ENCODE measurements around the gene TEX26.

TEX26 gene

GRCh38 chr13:30932481-30933353 lies at the start of gene TEX26:
Gene TEX26 (plus strand): TSS chr13:30932656. CDS start chr13:30932716, 60 bp downstream.
- DNase-seq = no peak

DNA sequence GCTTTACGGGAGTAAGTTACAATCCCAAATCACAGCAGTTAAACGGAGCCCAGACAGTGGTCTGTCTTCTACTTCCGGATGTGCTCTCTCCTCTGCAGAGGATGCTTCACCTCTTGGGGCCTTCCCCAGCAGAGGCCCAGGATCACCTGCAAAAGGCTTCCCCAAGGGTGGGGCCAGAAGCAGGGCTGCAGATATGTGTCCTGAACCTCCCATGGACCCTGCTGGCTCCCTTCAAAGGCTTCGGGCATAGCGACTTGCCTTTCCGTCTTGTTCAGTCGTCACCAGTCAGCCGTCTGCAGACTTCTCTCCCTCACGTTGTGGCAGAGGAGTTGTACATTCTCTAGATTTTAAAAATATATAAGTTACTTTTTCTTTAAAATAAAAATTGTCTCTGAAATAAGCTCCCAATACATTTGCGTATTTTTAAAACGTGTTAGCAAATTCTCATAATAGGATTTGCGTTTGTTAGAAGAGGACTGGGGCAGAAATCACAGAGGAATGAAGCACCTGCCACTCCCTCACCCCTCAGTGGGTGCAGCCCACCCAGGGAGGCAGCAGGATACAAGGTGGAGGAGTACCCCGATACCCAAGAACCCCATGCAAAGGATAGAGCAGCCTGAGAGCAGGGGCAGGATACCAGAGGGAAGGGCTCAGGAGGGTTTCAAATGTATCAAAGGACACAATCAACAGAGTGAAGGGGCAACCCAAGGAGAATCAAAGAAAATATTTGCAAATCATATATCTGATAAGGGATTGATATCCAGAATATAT lies 49.3 kb upstream of the TEX26 start:
- DNase-seq = no peak

GRCh38 chr13:30884543-30884942 lies 47.9 kb upstream of the TEX26 start:
- no peak for DNase-seq

DNA sequence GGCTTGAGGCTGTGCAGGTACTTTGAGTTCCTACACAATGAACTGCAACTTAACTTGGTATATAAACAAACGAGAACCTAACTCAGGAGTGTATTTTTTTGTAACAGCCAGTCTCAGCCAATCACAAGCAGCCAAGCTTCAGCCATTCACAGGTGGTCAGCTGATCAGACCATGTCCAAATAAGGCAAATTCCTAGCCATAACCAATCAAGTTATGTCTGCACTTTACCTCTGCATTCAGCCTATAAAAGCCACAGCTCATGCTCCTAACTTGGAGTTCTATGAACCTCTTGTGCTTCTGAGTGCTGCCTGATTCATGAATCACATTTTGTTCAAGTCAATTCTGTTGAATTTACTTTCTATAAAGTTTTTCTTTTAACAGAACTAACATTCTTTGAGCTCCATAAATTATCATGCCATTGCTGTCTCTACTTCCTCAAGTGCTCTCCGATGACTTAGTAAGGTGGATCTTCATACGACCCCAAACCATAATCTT lies 43.2 kb upstream of the TEX26 start:
- no peak for DNase-seq

- DNase-seq = no peak
These were observed 39.5 kb upstream of the TEX26 start for GRCh38 chr13:30892966-30893365.

GRCh38 chr13:30895773-30896172 lies 36.7 kb upstream of the TEX26 start:
- DNase-seq = no peak

DNA sequence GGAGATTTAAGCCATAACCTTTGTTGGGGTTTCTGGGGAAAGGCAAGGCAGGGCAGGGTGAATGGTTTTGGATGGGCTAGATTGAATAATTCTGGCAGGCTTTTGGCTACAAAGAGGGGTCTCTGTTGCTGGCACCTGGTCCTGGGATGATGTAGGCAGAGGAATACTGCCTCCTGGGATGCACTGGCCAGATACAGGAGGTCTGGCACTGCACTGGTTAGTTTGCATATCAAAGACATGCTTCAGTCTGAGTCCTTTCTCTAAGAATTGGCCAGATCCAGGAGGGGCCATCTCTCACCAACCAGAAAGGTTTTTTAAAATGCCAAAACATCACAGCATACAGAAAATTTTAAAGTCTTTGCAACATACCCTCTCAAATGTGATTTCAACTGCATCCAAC lies 34.4 kb upstream of the TEX26 start:
- no peak for DNase-seq

DNA sequence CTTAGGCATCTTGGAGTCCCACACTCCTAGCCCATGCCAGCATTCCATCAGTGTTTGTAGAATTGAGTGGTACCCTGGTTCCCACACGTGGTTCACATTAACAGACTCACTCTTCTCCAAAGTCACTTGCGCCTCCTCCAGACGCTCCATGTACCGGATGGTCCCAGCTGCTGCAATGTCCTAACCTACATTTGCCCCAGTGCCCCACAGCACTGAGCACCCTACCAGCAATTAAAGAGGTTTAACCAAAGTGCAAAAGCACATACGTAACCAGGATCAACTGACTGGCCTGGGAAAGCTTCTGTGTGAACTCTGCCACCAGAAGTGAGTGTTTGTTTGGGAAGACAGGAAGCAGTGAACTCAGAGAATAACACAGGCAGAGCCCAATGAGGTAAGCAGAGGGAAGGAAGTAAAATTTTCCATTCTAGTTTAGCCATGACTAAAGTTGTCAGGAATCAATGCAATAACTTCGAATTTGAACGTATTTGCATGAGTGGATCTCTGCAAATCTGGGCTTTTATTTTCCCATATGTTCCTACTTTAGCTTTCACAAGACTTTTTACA lies 33.7 kb upstream of the TEX26 start:
- peak; percentile 7 for DNase-seq

GRCh38 chr13:30900436-30900835 lies 32.0 kb upstream of the TEX26 start:
- DNase-seq = no peak

GRCh38 chr13:30900952-30901749 lies 31.3 kb upstream of the TEX26 start:
- DNase-seq = no peak

- DNase-seq = no peak
These were observed 28.4 kb upstream of the TEX26 start for GRCh38 chr13:30904043-30904442.

DNA sequence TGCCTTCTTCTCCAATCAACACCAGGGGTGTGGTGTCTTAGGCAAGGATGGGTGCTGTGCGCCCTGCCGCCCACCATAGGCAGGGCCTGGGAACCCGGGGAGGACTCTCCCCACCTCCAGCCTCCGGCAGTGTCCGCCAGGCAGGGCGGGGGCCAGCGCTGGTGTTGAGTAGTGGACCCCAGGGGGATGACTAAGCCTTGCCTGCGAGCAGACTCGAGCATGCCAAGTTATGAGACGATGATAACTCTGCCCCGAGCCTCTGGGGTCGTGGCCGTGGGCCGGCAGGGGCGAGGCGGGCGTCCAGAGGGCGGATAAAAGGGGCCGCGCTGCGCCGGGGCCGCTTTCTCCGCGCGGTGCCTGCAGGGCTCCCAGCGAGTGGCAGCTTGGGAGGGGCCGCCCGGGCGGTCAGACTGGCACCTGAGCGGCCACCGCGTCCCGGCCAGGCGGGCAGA lies 26.5 kb upstream of the TEX26 start, which contains the start of gene MEDAG:
TSS of gene MEDAG (plus strand) at position 340 of the 452 bp plus-strand sequence. CDS start 245 bp downstream, outside the sequence.
- DNase-seq = no peak

DNA sequence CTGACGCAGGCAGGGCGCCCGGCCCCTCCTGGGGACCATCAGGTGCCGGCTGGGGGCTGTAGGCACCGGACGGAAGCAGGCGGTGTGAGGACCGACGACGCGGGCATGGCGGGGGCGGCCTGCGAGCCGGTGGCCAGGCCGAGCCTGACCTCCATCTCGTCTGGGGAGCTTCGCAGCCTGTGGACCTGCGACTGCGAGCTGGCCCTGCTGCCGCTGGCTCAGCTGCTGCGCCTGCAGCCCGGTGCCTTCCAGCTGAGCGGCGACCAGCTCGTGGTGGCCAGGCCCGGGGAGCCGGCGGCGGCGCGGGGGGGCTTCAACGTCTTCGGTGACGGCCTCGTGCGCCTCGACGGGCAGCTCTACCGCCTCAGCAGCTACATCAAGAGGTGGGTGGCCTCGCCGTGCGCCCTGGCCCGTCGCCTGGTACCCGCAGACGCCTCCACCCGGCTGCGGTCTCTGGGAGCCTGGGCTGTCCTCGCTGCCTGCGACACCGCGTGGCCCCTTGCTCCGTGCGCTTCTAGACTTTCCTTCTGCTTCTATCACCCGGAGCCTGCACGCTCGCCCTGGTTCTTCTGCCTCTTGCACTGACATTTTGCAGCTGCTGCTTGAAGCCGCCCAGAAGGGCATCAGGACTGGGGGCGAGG lies 25.9 kb upstream of the TEX26 start:
- DNase-seq = no peak

- DNase-seq = no peak
These were observed 25.2 kb upstream of the TEX26 start for GRCh38 chr13:30907121-30907861.

DNA sequence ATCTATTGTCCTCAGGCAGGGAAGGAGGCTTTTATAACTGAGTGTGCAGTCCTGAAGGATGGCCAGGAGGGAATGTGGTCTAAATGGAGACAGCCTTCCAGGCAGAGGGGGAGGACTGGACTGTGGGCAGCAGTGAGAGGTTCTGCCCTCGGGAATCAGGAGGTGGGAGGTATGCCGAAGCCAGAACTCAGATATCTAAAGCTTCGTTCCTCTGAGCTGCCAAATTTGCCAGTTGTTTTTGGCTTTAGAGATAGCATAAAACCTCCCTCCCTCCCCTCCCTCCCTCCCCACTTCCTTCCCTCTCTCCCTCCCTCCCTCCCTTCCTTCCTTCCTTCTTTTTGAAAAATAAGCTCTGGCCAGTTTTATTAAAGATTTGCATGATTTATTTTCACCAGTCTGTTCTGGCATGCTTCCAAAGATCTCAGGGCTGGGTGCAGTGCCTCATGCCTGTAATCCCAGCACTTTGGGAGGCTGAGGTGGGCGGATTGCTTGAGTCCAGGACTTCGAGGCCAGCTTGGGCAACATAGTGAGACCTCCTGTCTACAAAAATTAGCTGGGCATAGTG lies 24.0 kb upstream of the TEX26 start:
- no peak for DNase-seq

GRCh38 chr13:30910676-30911075 lies 21.8 kb upstream of the TEX26 start:
- no peak for DNase-seq

DNA sequence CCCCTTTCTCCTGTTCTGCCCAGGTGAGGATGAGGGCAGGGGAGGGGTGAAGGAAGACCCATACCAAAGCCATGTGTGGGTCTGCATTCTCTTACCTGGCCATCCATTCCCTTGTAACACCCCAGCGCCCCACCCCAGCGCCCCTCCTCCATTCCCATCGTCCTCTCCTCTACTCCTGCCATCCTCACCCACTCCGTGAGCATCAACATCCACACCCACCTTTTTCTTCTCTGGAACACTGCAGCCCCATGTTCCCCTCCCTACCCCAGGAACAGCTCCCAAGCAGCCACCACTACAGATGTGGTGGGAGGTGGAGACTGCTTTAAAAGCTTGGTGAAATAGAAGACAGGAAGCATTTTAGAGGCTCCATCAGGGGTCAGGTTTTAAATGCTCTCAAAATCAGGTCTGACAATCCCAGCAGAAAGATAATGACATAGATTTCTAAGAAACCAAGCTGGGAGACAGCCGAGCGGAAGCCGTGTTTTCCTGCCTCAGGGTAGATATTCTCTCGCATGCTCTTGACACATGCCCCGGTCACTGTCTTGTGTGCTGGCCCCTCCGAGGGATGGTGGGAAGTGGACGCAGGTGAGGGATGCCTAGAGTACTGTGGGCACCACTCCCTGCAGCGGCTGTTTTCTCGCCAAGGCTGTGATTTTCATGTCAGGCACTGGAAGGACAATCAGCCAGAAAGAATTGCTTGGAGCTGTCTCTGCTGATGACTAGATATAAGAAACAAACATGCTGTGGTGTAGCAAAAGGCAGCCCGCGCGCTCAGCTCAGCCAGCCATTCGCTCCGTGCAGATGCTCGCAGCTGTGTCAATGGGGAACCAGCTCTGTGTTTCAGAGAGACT lies 16.5 kb upstream of the TEX26 start:
- no peak for DNase-seq

GRCh38 chr13:30916991-30917390 lies 15.5 kb upstream of the TEX26 start:
- no peak for DNase-seq

DNA sequence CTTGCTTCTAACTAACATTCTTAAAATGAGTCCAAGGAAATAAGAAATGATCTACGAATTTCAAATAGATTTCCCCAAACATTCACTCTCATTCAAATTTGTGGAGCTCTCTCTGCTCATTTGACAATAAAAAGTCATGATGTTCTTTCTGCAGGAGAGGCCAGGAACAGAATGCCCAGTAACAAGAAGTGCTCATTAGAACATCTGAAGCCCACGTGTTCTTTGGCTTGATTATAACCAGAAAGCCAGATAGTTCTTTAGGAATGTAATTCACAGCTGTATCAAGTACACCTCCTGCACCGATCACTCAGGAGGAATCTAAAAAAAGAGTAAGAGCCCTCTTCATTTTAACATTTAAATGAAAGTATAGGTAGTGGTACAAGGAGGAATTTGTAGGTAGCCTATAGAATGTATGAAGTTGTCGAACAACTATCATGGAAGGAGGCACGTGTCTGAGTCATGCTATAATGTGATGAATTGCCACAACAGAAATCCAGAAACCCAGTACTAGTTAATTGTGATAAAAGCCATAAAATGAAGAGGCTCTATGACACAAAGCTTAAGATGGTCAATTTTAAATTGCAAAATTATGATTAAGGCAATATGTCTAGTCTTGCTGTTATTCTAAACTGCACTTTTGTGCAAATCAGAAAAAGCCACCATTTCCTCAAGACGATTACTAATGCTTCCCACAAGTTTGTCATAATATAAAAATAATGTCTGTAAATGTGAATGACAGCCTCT lies 13.6 kb upstream of the TEX26 start:
- no peak for DNase-seq
